C4-2B (cell line): ENCODE data around the gene NOXA1.

ENCODE experiments used
- ZFX ChIP-seq: fragments of 450-650 bp; IDR thresholded peaks from 2 replicates; pipeline ENCODE4 v1.6.1; 2017
- TF ChIP-seq, protein P1 (sequence below): fragments of 450-650 bp; conservative IDR thresholded peaks from 2 replicates; pipeline ENCODE4 v1.5.1; 2017; ENCODE audit warnings: mild to moderate bottlenecking

DNA sequence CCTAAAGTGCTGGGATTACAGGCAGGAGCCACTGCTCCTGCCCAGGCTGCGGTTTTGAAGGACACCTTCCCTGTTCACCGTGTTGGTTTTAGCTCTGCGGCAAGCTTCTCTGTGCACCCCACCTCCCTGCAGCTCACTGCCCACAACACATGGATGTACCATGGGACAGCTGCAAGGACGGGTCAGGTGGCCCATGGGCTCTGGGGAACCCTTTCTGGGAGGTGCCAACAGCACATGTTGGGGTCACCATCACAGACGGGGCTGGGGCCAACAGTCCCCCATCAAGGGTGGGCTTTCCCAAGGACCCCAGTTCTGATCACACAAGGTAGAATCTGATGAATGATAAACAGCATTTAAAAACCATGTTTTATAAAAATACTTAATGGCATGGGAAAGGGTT, 7.7 kb upstream of the NOXA1 start:
- TF ChIP-seq, protein P1, sequence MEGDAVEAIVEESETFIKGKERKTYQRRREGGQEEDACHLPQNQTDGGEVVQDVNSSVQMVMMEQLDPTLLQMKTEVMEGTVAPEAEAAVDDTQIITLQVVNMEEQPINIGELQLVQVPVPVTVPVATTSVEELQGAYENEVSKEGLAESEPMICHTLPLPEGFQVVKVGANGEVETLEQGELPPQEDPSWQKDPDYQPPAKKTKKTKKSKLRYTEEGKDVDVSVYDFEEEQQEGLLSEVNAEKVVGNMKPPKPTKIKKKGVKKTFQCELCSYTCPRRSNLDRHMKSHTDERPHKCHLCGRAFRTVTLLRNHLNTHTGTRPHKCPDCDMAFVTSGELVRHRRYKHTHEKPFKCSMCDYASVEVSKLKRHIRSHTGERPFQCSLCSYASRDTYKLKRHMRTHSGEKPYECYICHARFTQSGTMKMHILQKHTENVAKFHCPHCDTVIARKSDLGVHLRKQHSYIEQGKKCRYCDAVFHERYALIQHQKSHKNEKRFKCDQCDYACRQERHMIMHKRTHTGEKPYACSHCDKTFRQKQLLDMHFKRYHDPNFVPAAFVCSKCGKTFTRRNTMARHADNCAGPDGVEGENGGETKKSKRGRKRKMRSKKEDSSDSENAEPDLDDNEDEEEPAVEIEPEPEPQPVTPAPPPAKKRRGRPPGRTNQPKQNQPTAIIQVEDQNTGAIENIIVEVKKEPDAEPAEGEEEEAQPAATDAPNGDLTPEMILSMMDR = no peak
- TF ChIP-seq ZFX = no peak
